ENCODE measurements around the gene KLK1.
"Not testable (repeated sequence)": the region's sequence is repeated elsewhere in the genome, so short reads cannot be mapped to it uniquely, and the experiment has no call there.

Gene KLK1

DNA sequence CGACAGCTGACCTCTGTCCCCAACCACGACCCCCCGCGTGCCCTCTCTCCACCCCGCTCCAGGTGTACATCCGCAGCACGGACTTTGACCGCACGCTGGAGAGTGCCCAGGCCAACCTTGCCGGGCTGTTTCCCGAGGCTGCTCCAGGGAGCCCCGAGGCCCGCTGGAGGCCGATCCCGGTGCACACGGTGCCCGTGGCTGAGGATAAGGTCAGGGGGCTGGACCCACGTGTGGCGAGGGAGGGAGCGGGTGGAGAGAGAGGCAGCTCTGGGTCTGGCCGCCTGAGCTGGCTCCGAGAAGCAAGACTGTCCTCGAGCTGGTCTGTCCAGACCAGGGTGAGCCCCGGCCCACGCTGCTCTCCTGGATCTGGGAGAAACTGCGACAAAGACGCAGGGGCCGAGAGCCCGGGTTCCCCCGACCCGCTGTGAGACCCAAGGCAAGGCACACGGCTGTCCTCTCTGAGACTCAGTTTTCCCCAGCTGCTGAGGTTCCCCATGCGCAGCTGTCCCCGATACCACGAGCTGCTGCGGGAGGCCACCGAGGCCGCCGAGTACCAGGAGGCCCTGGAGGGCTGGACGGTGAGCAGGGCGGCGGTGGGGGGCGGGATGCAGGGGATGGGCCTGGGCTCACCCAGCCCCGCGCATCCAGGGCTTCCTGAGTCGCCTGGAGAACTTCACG lies 31.9 kb downstream of the KLK1 start:
- no peak for DNase-seq

DNA sequence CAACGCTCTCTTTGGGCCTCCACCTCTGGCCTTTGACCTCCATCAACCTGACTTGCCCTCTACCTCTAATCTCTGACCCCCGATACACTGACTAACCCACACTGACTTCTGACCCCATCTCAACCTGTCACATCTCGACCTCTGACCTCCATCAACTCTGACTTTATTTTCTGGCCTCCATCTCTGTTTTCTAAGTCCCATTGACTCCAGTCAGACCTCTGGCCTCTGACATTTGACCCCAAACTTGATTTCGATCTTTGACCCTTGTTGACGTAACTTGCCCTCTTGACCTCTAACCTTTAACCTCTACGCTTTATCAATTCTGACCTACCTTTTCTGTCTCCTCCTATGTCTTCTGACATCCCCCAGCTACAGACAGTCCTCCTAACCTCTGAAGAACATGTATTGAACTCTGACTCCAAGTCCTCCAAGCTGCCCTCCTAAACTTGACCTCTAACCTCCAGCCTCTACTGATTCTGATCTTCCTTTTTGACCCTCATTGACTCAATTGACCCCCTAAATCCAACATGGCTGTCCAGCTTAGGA lies 32.6 kb downstream of the KLK1 start:
- no peak for DNase-seq

DNA sequence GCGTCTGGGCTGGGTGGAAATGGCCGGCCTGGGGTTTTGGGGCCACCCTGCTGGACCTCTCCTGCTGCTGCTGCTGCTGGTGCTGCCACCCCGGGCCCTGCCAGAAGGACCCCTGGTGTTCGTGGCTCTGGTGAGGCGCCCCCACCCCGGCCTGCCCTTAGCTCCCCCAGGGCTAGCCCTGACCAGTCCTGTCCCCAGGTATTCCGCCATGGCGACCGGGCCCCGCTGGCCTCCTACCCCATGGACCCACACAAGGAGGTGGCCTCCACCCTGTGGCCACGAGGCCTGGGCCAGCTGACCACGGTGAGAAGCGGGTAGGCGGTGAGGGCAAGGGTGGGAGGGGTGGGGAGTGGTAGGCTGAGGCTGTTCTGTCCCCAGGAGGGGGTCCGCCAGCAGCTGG lies 33.2 kb downstream of the KLK1 start, which contains the start of gene ACP4:
Gene ACP4, plus strand, starts transcription at position 20 of the 400 bp plus-strand sequence. Its CDS starts 0 bp downstream, at position 20.
- no peak for DNase-seq

DNA sequence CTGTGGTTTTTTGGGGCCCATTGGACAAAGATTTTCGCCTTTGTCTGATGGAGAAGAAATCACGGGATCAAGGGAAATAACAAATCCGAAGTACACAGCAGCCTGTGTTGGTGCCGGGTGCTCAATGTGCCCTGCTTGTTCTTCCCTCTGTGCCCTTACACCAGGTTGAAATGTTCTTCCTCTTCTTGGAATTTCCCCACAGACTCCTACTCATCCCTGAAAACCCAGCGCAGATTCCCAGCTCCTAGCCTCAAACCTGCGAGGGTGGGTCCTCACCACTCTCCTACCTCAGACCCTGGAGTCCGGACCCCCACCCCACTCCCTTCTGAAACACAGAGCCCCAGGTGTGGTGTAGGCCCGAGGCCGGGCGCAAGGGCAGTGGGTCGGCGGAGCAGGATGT lies 38.3 kb downstream of the KLK1 start:
- no peak for DNase-seq

DNA sequence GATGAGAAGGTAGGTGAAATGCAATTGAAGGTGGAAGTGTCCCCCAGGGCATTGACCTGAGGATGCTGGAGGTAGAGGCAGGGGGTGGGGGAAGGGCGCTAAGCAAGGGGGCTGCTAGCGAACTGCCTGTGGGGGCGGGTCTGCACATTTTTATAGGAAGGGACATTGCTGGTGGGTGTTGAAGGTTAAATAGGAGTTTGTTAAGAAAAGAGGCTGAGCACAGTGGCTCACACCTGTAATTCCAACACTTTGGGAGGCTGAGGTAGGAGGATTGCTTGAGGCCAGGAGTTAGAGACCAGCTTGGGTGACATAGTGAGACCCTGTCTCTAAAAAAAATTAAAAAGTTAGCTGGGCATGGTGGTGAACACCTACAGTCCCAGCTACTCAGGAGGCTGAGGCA lies 38.9 kb downstream of the KLK1 start:
- no peak for DNase-seq

DNA sequence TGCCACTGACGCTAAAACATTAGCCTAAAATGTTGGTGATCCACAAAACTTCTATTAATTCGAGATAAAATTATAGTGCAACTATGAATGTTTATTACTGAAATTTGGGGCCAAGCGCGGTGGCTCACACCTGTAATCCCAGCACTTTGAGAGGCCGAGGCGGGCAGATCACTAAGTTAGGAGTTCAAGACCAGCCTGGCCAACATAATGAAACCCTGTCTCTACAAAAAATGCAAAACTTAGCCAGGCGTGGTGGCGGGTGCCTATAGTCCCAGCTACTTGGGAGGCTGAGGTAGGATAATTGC lies 39.8 kb downstream of the KLK1 start:
- not testable (repeated sequence) for DNase-seq

DNA sequence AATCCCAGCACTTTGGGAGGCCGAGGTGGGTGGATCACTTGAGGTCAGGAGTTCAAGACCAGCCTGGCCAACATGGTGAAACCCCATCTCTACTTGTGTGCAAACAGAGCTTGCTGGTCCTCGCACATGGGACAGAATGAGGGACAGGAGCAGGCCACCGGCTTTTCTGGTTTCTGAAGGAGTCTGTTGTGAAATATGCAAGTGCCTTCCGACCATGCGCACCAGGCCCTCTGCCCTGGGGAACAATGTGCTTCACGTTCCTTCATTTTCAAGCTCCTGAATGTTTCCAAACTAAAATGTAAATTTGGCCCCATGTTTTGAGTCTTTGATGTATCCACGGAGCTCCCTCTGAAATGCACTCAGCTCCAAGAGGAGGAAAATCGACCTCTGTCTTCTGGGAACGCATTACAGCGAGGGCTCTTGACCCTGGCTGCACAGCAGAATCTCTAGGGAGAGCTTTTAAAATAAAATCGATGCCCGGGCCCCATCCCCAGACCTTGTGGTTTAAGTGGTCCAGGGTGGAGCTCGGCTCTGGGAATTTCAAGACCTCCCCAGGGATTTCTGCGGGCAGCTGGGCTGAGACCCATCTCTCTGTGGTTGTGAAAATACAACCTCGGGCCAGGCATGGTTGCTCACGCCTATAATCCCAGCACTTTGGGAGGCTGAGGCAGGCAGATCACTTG lies 42.7 kb downstream of the KLK1 start:
- no peak for DNase-seq

DNA sequence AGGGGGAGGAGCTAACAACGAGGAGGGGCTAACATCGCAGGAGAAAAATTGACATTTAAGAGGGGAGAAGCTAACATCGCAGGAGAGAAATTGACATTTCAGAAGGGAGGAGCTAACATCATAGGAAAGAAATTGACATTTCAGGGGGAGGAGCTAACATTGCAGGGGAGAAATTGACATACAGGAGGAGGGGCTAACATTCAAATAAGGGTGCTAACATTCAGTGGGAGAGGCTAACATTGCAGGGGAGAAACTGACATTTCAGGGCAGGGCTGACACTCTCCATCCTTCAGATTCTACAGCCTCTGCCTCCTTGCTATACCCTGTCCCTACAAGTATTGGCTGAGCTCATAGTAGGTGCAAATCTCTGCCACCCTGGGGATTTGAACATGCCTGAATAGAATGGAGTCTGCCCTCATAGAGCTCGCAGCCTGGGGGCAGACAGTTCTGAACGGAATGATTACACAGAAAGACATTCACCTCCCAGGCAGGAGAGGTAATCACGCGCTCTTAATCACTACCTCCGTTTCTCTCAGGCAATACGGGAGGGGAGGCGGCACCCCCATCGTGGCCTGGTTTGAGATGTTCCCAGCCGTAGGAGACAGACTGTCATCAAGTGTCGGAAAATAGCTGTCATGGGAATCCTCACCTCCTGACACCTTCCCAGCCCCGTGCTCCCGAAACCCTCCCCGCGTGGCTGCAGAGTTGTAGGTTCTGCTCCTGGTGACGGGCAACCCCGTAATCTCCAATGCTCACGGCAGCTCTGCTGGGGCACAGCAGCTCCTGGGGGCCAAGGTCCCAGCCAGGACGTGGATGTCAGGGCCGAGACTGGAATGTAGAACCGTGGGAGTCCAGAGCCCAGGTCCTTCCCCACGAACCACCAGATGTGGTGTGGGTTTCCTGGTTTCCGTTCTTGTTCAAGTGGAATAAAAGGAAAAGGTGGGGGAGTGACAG lies 43.8 kb downstream of the KLK1 start:
- no peak for DNase-seq

DNA sequence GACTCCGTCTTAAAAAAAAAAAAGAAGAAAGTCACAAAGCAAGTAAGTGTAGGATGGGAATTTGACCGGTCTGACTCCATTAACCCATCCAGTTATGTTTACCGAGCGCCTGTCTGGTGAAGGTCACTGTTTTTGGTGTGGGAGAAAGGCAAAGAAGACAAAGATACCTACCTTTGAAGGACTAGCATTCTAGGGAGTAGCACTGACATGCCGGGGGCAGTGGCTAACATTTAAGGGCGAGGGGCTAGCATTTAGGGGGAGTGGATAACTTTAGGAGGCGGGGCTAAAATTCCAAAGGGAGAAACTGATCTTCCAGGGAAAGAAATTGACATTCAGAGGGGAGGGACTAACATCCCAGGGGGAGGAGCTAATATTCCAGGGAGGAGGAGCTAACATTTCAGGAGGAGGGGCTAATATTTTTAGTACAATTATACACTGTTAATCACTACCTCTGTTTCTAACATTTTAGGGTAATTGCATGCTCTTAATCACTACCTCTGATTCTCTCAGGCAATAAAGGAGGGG lies 44.6 kb downstream of the KLK1 start:
- no peak for DNase-seq

DNA sequence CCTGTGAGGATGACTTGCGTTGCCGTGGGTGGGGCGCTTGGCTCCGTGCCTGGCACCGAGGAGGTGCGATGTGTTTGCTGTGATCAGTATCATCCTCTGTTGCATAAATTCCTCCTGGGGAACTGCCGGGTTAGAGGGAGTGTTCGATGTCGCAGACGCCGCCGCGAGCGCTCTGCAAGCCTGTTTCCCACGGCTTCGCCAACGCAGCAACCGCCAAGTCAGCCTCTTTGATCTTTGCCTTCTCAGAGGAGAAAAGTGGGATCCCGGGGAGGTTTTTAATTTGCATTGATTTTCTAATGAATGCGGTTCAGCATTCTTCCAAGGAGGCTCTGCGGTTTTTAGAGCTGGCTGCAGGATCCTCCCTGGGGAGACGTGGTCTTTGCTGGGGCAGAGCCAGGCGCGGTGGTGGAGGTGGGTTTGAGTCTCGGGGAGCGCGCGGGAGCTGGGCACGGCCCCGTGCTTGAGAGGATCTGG lies 45.7 kb downstream of the KLK1 start:
- no peak for DNase-seq

DNA sequence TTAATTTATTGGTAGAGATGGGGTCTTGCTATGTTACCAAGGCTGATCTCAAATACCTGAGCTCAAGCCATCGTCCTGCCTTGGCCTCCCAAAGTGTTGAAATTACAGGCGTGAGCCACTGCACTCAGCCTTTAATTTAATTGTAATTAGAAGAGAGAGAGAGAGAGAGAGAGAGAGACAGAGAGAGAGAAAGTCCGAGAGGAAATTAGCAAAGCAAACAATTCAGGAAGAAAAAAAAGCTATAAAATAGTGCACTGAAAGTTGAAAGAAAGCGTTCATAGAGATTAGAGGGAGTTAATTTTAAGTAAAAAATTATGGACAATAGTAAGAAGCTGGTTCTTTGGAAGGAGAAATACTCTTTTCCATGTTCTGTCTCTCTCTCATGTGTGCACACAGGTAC lies 46.3 kb downstream of the KLK1 start:
- no peak for DNase-seq

DNA sequence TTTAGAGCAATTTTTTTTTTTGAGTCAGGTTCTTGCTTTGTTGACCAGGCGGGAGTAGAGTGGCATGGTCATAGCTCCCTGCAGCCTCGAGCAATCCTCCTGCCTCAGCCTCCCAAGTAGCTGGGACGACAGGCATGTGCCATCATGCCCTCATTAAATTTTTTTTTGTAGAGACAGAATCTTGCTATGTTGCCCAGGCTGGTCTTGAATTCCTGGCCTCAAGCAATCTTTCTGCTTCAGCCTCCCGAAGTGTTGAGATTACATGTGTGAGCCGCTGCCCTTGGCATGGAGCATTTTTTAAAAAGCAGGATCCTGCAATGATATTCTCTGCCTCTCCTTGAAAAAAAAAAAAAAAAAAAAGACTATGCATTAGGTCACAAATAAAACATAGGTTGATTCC lies 47.5 kb downstream of the KLK1 start:
- DNase-seq = no peak

DNA sequence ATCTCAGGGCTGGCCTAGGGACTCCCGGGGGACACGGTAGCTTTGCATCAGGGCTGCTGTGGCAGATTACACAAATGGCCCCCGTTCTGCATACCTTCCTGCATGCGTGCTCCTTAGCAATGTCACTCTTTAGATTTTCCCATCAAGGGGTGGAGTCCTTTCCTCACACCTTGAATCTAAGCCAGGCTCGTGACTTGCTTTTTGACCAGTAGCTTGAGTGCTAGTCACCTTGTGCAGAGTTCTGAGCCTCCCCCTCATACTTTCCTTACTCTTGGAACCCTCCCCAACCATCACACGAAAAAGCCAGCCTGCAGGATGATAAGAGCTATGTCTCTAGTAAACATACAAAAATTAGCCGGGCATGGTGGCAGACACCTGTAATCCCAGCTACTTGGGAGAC lies 50.1 kb downstream of the KLK1 start:
- DNase-seq = not testable (repeated sequence)

DNA sequence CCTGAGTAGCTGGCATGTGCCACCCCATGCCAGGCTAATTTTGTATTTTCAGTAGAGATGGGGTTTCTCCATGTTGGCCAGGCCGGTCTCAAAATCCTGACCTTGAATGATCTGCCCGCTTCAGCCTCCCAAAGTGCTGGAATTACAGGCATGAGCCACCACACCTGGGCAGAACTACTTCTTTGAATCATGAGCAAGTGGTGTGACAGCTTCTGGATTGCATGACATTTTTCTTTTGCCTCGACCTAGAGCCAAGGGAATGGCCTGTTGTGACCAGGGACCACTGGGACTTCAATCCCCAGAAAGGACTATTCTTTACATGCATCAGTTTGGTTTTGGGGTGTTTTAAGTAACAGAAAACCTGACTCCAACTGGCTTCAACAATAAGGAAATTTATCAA lies 50.7 kb downstream of the KLK1 start:
- not testable (repeated sequence) for DNase-seq

DNA sequence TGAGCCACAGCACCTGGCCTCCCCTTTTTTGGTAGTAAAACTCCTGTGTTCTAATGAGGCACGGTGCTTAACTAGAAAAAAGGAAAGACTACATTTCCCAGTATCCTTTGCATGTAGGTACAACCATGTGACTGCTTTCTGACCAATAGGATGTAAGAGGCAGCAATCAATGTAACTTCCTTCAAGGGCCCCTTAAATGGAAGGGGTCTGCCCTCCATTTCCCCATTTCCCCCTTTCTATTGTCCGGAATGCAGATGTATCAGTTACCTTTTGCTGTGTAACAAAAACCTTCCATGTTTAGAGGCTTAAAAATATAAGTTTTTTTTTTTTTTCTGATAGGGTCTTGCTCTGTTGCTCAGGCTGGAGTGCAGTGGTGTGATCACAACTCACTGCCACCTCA lies 51.1 kb downstream of the KLK1 start:
- DNase-seq = no peak

DNA sequence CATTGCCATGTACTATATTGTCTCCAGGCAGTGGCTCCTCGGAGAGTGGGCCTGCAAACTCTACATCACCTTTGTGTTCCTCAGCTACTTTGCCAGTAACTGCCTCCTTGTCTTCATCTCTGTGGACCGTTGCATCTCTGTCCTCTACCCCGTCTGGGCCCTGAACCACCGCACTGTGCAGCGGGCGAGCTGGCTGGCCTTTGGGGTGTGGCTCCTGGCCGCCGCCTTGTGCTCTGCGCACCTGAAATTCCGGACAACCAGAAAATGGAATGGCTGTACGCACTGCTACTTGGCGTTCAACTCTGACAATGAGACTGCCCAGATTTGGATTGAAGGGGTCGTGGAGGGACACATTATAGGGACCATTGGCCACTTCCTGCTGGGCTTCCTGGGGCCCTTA lies 52.7 kb downstream of the KLK1 start:
- no peak for DNase-seq

DNA sequence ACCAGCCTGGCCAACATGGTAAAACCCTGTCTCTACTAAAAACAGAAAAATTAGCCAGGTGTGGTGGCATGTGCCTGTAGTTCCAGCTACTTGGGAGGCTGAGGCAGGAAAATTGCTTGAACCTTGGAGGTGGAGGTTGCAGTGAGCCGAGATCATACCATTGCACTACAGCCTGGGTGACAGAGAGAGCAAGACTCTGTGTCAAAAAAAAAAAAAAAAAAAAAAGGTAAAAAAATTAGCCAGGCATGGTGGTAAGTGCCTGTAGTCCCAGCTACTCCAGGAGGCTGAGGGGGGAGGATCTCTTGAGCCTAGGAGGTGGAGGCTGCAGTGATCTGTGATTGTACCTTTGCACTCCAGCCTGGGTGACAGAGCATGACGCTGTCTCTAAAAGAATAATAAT lies 53.4 kb downstream of the KLK1 start, which contains the start of gene GPR32:
Gene GPR32, plus strand, starts transcription at position 301 of the 400 bp plus-strand sequence. CDS start 137 bp downstream, outside the sequence.
- DNase-seq = not testable (repeated sequence)

Measured in activated naive CD4-positive, alpha-beta T cell treated with anti-CD3 and anti-CD28 coated beads, Interleukin-2, amount 50 U/mL, for 16 hours (primary cell).